ENCODE data around the gene NR2F1-AS1. TPM values are rescaled to one million over a fixed set of nuclear protein-coding genes. Genes with fewer than 3 reads are reported as not detected.

NR2F1-AS1 gene
- total RNA-seq, 2 donors from 2014 or later = 0.69 to 2.4 TPM

- Histone ChIP-seq H3K9ac (ENCODE audit: low read depth in 2 of 2, low read length in 2 of 2) (no peak overlapping the region), H3K27ac (no peak overlapping the region), H3K36me3 (no peaks in the 10 kb centered on the region), H3K9me3 (no peaks in the 10 kb centered on the region), H3K27me3 (peaks cover 52% of the 10 kb centered on the region), H3K4me1 (no peaks in the 10 kb centered on the region), H3K4me3 (no peak overlapping the region)
- no peak for DNase-seq
- intact Hi-C loops (cut with DNase I) = loop anchor here (10.0 kb wide), 1 partner anchor 328 kb away; no protein-coding TSS in a partner anchor
- no peak for TF ChIP-seq CTCF (IDR thresholded peaks at IDR 0.05)
Measured at GRCh38 chr5:93586736-93587596, 5.9 kb upstream of the NR2F1-AS1 start.

- peaks cover 54% of the 10 kb centered on the region for H3K27me3 ChIP-seq
- TF ChIP-seq CTCF (IDR thresholded peaks at IDR 0.05) = no peak
- DNase-seq = no peak
- H3K36me3 ChIP-seq = no peaks in the 10 kb centered on the region
- no peaks in the 10 kb centered on the region for H3K4me1 ChIP-seq
- intact Hi-C loops (cut with DNase I) = loop anchor here (10.0 kb wide), 1 partner anchor 329 kb away; no protein-coding TSS in a partner anchor
- peak overlapping the region; percentile 28 for H3K4me3 ChIP-seq
- H3K9me3 ChIP-seq = no peaks in the 10 kb centered on the region
- H3K9ac ChIP-seq (ENCODE audit: low read depth in 2 of 2, low read length in 2 of 2) = peak overlapping the region; percentile 21 to 35
- no peak overlapping the region for H3K27ac ChIP-seq
Measured at GRCh38 chr5:93585767-93586385, 4.9 kb upstream of the NR2F1-AS1 start.

DNA sequence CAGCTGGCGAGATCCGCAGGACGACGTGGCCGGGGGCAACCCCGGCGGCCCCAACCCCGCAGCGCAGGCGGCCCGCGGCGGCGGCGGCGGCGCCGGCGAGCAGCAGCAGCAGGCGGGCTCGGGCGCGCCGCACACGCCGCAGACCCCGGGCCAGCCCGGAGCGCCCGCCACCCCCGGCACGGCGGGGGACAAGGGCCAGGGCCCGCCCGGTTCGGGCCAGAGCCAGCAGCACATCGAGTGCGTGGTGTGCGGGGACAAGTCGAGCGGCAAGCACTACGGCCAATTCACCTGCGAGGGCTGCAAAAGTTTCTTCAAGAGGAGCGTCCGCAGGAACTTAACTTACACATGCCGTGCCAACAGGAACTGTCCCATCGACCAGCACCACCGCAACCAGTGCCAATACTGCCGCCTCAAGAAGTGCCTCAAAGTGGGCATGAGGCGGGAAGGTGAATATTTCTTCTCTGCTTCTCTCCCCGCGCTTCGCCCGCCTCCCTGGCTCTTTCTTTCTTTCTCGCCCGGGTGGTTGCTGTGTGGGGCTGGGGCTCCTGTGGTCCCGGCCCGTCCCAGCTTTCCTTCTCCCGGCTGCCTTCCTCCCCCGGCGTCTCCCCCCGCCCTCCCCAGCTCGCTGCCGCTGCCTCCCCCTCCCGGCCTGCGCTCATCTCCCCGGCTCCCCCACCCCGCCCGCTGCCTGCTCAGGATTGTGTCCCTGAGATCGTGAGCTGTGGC, 4.2 kb upstream of the NR2F1-AS1 start:
- H3K27me3 ChIP-seq = peaks cover 57% of the 10 kb centered on the region
- H3K27ac ChIP-seq = no peak overlapping the region
- H3K9me3 ChIP-seq = no peaks in the 10 kb centered on the region
- peak overlapping the region in 1 of 2 donors; percentile 43 for H3K9ac ChIP-seq (ENCODE audit: low read depth in 2 of 2, low read length in 2 of 2)
- no peak for TF ChIP-seq CTCF (IDR thresholded peaks at IDR 0.05)
- no peak for DNase-seq
- H3K36me3 ChIP-seq = no peaks in the 10 kb centered on the region
- H3K4me1 ChIP-seq = peaks cover 3% of the 10 kb centered on the region
- peak overlapping the region; percentile 28 for H3K4me3 ChIP-seq
- intact Hi-C loops (cut with DNase I) = loop anchor here (10.0 kb wide), 1 partner anchor 330 kb away; no protein-coding TSS in a partner anchor

- peaks cover 6% of the 10 kb centered on the region for H3K4me1 ChIP-seq
- intact Hi-C loops (cut with DNase I) = loop anchor here (5.0 to 10.0 kb wide), 2 partner anchors 213 to 330 kb away; no protein-coding TSS in a partner anchor
- no peak for DNase-seq
- peak overlapping the region; percentile 25 for H3K4me3 ChIP-seq
- no peak for TF ChIP-seq CTCF (IDR thresholded peaks at IDR 0.05)
- H3K27me3 ChIP-seq = peaks cover 58% of the 10 kb centered on the region
- peak overlapping the region in 1 of 2 donors; percentile 24 for H3K9ac ChIP-seq (ENCODE audit: low read depth in 2 of 2, low read length in 2 of 2)
- no peaks in the 10 kb centered on the region for H3K9me3 ChIP-seq
- H3K36me3 ChIP-seq = no peaks in the 10 kb centered on the region
- H3K27ac ChIP-seq = no peak overlapping the region
Measured at GRCh38 chr5:93584596-93585040, 3.6 kb upstream of the NR2F1-AS1 start.

Data from colonic mucosa (tissue), 4 donors.